K562 (cell line): ENCODE measurements around the gene SPAG16. TPM values are rescaled to one million over a fixed set of nuclear protein-coding genes. Genes with fewer than 3 reads are reported as not detected.

Experiments used
- ATAC-seq: fragments of 200-7000 bp; cut with Tn5 transposase; 3 replicates; pipeline ENCODE4 v1.9.1; 2020; ENCODE audit warnings: moderate library complexity
- BruUV-seq: library from RNA; stranded (reverse); fragments of 400-500 nt; replicated peaks from 2 replicates; lab custom pipeline; 2021; lab: Mats Ljungman, UMichigan
- CTCF ChIA-PET: fragments of 300-600 bp; formaldehyde crosslinking; extraction: SDS; loops from one replicate; lab custom pipeline; 2021; ENCODE audit warnings: low intra/inter-chr PET ratio; lab: Yijun Ruan, JAX
- POLR2A ChIA-PET: fragments of 300-600, 350-650 bp; sonication (Branson Sonifier 250); formaldehyde crosslinking; extraction: SDS; loops from one replicate; lab custom pipeline; 2021; ENCODE audit warnings: antibody characterized with exemption, inconsistent platforms; lab: Yijun Ruan, JAX
- DNase-seq, 4 experiments: peaks; one replicate each; pipeline versions ENCODE4 v3.0.0 to v3.0.0-alpha.2; 2011 to 2018; ENCODE audit warnings: low spot score in 3 of 4, mixed read lengths in 3 of 4; ENCODE audit errors: extremely low read depth in 1 of 4
- FAIRE-seq: peaks from 2 replicates; lab custom pipeline; 2011; peaks lifted over from hg19 to GRCh38; lab: Jason Lieb, UNC
- H2AFZ ChIP-seq: 2 replicates; pipeline ENCODE4 v1.6.0; 2011; ENCODE audit warnings: low read depth, low read length, control low read depth, inconsistent platforms
- H3K27ac ChIP-seq: fragments of 200-600 bp; 3 replicates; pipeline ENCODE4 v1.8.0; 2011; ENCODE audit warnings: low read depth, mild to moderate bottlenecking, control low read depth, inconsistent platforms, low read length, moderate library complexity, mixed read lengths; ENCODE audit errors: extremely low read depth
- H3K27me3 ChIP-seq, 2 experiments: fragments of 300-600 bp in 1 of 2; 2 replicates in 1 of 2; 3 replicates in 1 of 2; pipeline versions ENCODE4 v1.6.0 to v1.8.0; 2011; ENCODE audit warnings: inconsistent platforms in 2 of 2, low read length in 2 of 2, mild to moderate bottlenecking in 1 of 2, mixed read lengths in 1 of 2, moderate library complexity in 1 of 2; ENCODE audit not compliant: control insufficient read depth in 2 of 2, insufficient read depth in 2 of 2
- H3K36me3 ChIP-seq: fragments of 300-600 bp; 3 replicates; pipeline ENCODE4 v1.8.0; 2011; ENCODE audit warnings: mild to moderate bottlenecking, low read length, inconsistent platforms; ENCODE audit not compliant: control insufficient read depth, insufficient read depth
- H3K4me1 ChIP-seq, 2 experiments: fragments of 200-600 bp in 1 of 2; replicated peaks in 1 of 2; 2 replicates in 1 of 2; 3 replicates in 1 of 2; pipeline versions ENCODE4 v1.5.1 to v1.8.0; 2011; ENCODE audit warnings: inconsistent platforms in 2 of 2, low read length in 2 of 2, mild to moderate bottlenecking in 1 of 2, mixed read lengths in 1 of 2, moderate library complexity in 1 of 2; ENCODE audit not compliant: control insufficient read depth in 2 of 2, insufficient read depth in 2 of 2
- H3K4me2 ChIP-seq: 2 replicates; pipeline ENCODE4 v1.6.1; 2011; ENCODE audit warnings: low read length, control low read depth, inconsistent platforms, mixed read lengths; ENCODE audit not compliant: insufficient read depth
- H3K4me3 ChIP-seq: fragments of 200-600 bp; sonication (generic), shearing (Covaris generic); 2 replicates; pipeline ENCODE4 v1.5.1; 2016; ENCODE audit warnings: control low read depth, inconsistent platforms
- H3K79me2 ChIP-seq: fragments of 200-600 bp; 3 replicates; pipeline ENCODE4 v1.8.0; 2011; ENCODE audit warnings: low read length, inconsistent platforms; ENCODE audit not compliant: control insufficient read depth, insufficient read depth
- H3K9ac ChIP-seq, 2 experiments: 2 replicates each; pipeline versions ENCODE4 v1.6.0 to v1.6.1; 2011; ENCODE audit warnings: low read depth in 2 of 2, low read length in 2 of 2, control low read depth in 1 of 2, inconsistent platforms in 1 of 2, mild to moderate bottlenecking in 1 of 2, mixed read lengths in 1 of 2; ENCODE audit not compliant: insufficient read depth in 1 of 2
- H3K9me1 ChIP-seq: one replicate; pipeline ENCODE4 v1.6.0; 2011; ENCODE audit warnings: inconsistent platforms, mild to moderate bottlenecking, low read length, moderate library complexity; ENCODE audit not compliant: control insufficient read depth, insufficient read depth
- H3K9me3 ChIP-seq: replicated peaks from 2 replicates; pipeline ENCODE4 v1.5.1; 2011; ENCODE audit warnings: low read depth, low read length, inconsistent platforms; ENCODE audit not compliant: control insufficient read depth, insufficient read depth
- H4K20me1 ChIP-seq: replicated peaks from 2 replicates; pipeline ENCODE4 v1.6.1; 2011; ENCODE audit warnings: low read length, inconsistent platforms, mixed read lengths; ENCODE audit not compliant: control insufficient read depth, insufficient read depth
- ARNT ChIP-seq, 2 experiments: fragments of 450-650 bp; IDR thresholded peaks; 2 replicates each; pipeline ENCODE4 v1.6.1; 2016; ENCODE audit warnings: mild to moderate bottlenecking in 1 of 2
- C11orf30 ChIP-seq: fragments of 450-650 bp; IDR thresholded peaks from 2 replicates; pipeline ENCODE4 v1.6.1; 2016; ENCODE audit warnings: low read depth, mild to moderate bottlenecking
- NFE2L1 ChIP-seq: fragments of 450-650 bp; IDR thresholded peaks from 2 replicates; pipeline ENCODE4 v1.6.1; 2016; ENCODE audit warnings: missing genetic modification characterization, low read depth, mild to moderate bottlenecking, missing compliant biosample characterization, moderate library complexity, borderline replicate concordance
- SAP30 ChIP-seq: fragments of 200-600 bp; sonication (generic); IDR thresholded peaks from 2 replicates; pipeline ENCODE4 v1.6.1; 2012; ENCODE audit warnings: borderline replicate concordance, low read depth, mild to moderate bottlenecking, moderate library complexity, low read length, control low read depth, inconsistent platforms; ENCODE audit not compliant: insufficient read depth, poor library complexity, severe bottlenecking
- SP2 ChIP-seq: IDR thresholded peaks from 2 replicates; pipeline ENCODE4 v1.6.1; 2011; ENCODE audit warnings: mild to moderate bottlenecking, low read depth, low read length, moderate library complexity; ENCODE audit not compliant: poor library complexity, severe bottlenecking; ENCODE audit errors: extremely low read depth
- SRSF9 ChIP-seq: fragments of 200-400 bp; formaldehyde crosslinking; IDR thresholded peaks from 2 replicates; pipeline ENCODE4 v1.6.1; 2017; ENCODE audit warnings: low read depth, low read length, borderline replicate concordance
- TAF9B ChIP-seq: fragments of 450-650 bp; IDR thresholded peaks from 2 replicates; pipeline ENCODE4 v1.6.1; 2018; ENCODE audit warnings: mild to moderate bottlenecking; ENCODE audit not compliant: partially characterized antibody
- ZNF41 ChIP-seq: fragments of 250-450 bp; sonication (Bioruptor Pico); conservative IDR thresholded peaks from 2 replicates; pipeline ENCODE4 v1.4.0; 2020; ENCODE audit warnings: mild to moderate bottlenecking
- ZNF436 ChIP-seq: fragments of 250-450, 450-650 bp; sonication (Bioruptor Pico); formaldehyde crosslinking; IDR thresholded peaks from 2 replicates; pipeline ENCODE4 v1.7.0; 2020; ENCODE audit warnings: mild to moderate bottlenecking
- ZNF77 ChIP-seq: fragments of 250-450 bp; sonication (Bioruptor Pico); IDR thresholded peaks from 2 replicates; pipeline ENCODE4 v1.5.0; 2020
- ZSCAN32 ChIP-seq: fragments of 450-650 bp; formaldehyde crosslinking; IDR thresholded peaks from 2 replicates; pipeline ENCODE4 v1.4.0; 2020; ENCODE audit warnings: mild to moderate bottlenecking, moderate library complexity
- WGBS: fragments of 100-300 bp; shearing (Covaris generic); methylation state at CpG from one replicate; pipeline ENCODE4 v1.1.6; 2016; ENCODE audit warnings: low coverage, mixed read lengths; ENCODE audit not compliant: insufficient coverage; ENCODE audit errors: missing lambda C conversion rate; 5-methylcytosine and 5-hydroxymethylcytosine counted together
- in situ Hi-C: fragments of 300-500 bp; cut with MboI; formaldehyde crosslinking; loops from 4 replicates; pipeline ENCODE4 v1.15.0; 2018; ENCODE audit warnings: inconsistent platforms, mixed read lengths
- intact Hi-C: fragments of 100-400 bp; cut with micrococcal nuclease; formaldehyde crosslinking; loops from 2 replicates; pipeline ENCODE4 v1.14.2; 2022
- polyA plus RNA-seq, 8 experiments: library from polyadenylated mRNA; depleted of rRNA in 4 of 8; stranded (reverse) in 5 of 8; unstranded in 3 of 8; fragments of >200 nt; fragmentation: Nextera tagmentation in 2 of 8; fragmentation: Illumina TruSeq in 1 of 8; extraction: Ambion mirVana in 2 of 8; extraction: Trizol in 1 of 8; gene quantifications; 2 replicates each; pipeline versions ENCODE4 v1.2.1 to v1.2.3, GENCODE V29; 2011 to 2014; ENCODE audit warnings: inconsistent platforms in 1 of 8, missing spikeins in 1 of 8
- total RNA-seq, 7 experiments: library from RNA; depleted of rRNA in 6 of 7; stranded (reverse); fragments of >200 nt in 6 of 7; fragmentation: Illumina TruSeq in 2 of 7; extraction: Trizol in 2 of 7; gene quantifications; 2 replicates each; pipeline versions ENCODE4 v1.2.1 to v1.2.3, GENCODE V29; 2011 to 2021; ENCODE audit warnings: low replicate concordance in 1 of 7
- TF ChIP-seq, protein P1 (sequence below): fragments of 450-650 bp; IDR thresholded peaks from 2 replicates; pipeline ENCODE4 v1.6.1; 2016; ENCODE audit warnings: antibody characterized with exemption
- TF ChIP-seq, protein P2 (sequence below): fragments of 450-650 bp; IDR thresholded peaks from 2 replicates; pipeline ENCODE4 v1.6.1; 2018; ENCODE audit not compliant: partially characterized antibody
- TF ChIP-seq, protein P3 (sequence below): conservative IDR thresholded peaks from 2 replicates; pipeline ENCODE4 v1.6.1; 2011; ENCODE audit warnings: low read depth, mild to moderate bottlenecking, low read length; ENCODE audit not compliant: control insufficient read depth
- TF ChIP-seq, protein P4 (sequence below): fragments of 250-450 bp; sonication (Bioruptor Pico); IDR thresholded peaks from 2 replicates; pipeline ENCODE4 v1.8.0; 2021; ENCODE audit warnings: mild to moderate bottlenecking, moderate library complexity

The SPAG16 gene
- total and polyA plus RNA-seq, 9 of the 15 experiments (the other 6 are each of a cell fraction or from before 2014, with no cell fraction given), result 0.98 to 5.9 (median 3.5) TPM

DNA sequence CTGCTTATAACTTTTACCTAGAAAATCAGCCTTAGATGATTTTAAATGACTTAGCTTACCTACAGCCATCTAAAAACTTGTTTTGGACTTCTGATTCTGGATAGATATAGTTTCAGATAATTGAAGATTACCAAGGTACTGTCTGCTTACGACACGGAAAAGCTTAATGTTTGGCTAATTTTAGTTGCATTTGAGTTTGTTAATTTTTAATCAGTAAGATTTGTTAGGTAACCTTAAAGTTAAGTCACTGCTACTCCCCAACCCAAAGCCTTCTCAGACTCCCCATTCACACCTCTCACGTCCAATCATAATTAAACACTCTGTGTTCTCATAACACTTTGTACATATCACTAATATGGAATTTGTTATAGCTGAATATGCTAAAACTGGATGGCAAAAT, 936.0 kb downstream of the SPAG16 start:
- no peaks in the 10 kb centered on the region for H3K36me3 ChIP-seq
- no peaks in the 10 kb centered on the region for H3K27me3 ChIP-seq
- no peak overlapping the region for H3K4me2 ChIP-seq
- 0% methylated on average over 3 of the region's 3 CpGs for WGBS
- no peaks in the 10 kb centered on the region for H3K9me1 ChIP-seq
- ChIA-PET POLR2A (no interaction called here), CTCF (no interaction called here)
- H3K9ac ChIP-seq, result no peak overlapping the region
- H4K20me1 ChIP-seq, result no peaks in the 10 kb centered on the region
- intact Hi-C loops (no loop called here), in situ Hi-C loops (loop anchor here (10.0 kb wide), 1 partner anchor 495 kb away; no protein-coding TSS in a partner anchor)
- FAIRE-seq (no peak), ATAC-seq (no peak), DNase-seq (no peak)
- H3K4me1 ChIP-seq, result no peaks in the 10 kb centered on the region
- no peaks in the 10 kb centered on the region for H3K79me2 ChIP-seq
- no peak overlapping the region for H3K4me3 ChIP-seq
- no TSS peak for BruUV-seq
- no peak overlapping the region for H3K27ac ChIP-seq
- no peaks in the 10 kb centered on the region for H3K9me3 ChIP-seq
- no peak overlapping the region for H2AFZ ChIP-seq
- TF ChIP-seq TAF9B (no peak), NFE2L1 (no peak), SRSF9 (no peak), ARNT (IDR thresholded peaks at IDR 0.05) (no peak), ZNF77 (CRISPR knock-in tag) (no peak), ZNF436 (CRISPR knock-in tag) (no peak), ZSCAN32 (CRISPR knock-in tag) (no peak), SAP30 (no peak), SP2 (no peak), ZNF41 (CRISPR knock-in tag) (no peak), C11orf30 (no peak)
- TF ChIP-seq, protein P1, sequence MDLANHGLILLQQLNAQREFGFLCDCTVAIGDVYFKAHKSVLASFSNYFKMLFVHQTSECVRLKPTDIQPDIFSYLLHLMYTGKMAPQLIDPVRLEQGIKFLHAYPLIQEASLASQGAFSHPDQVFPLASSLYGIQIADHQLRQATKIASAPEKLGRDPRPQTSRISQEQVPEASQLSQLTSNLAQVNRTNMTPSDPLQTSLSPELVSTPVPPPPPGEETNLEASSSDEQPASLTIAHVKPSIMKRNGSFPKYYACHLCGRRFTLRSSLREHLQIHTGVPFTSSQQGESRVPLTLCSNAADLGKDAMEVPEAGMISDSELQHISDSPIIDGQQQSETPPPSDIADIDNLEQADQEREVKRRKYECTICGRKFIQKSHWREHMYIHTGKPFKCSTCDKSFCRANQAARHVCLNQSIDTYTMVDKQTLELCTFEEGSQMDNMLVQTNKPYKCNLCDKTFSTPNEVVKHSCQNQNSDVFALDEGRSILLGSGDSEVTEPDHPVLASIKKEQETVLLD, result no peak
- TF ChIP-seq, protein P2, sequence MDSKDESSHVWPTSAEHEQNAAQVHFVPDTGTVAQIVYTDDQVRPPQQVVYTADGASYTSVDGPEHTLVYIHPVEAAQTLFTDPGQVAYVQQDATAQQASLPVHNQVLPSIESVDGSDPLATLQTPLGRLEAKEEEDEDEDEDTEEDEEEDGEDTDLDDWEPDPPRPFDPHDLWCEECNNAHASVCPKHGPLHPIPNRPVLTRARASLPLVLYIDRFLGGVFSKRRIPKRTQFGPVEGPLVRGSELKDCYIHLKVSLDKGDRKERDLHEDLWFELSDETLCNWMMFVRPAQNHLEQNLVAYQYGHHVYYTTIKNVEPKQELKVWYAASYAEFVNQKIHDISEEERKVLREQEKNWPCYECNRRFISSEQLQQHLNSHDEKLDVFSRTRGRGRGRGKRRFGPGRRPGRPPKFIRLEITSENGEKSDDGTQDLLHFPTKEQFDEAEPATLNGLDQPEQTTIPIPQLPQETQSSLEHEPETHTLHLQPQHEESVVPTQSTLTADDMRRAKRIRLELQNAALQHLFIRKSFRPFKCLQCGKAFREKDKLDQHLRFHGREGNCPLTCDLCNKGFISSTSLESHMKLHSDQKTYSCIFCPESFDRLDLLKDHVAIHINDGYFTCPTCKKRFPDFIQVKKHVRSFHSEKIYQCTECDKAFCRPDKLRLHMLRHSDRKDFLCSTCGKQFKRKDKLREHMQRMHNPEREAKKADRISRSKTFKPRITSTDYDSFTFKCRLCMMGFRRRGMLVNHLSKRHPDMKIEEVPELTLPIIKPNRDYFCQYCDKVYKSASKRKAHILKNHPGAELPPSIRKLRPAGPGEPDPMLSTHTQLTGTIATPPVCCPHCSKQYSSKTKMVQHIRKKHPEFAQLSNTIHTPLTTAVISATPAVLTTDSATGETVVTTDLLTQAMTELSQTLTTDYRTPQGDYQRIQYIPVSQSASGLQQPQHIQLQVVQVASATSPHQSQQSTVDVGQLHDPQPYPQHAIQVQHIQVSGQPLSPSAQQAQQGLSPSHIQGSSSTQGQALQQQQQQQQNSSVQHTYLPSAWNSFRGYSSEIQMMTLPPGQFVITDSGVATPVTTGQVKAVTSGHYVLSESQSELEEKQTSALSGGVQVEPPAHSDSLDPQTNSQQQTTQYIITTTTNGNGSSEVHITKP, result no peak
- TF ChIP-seq, protein P3, sequence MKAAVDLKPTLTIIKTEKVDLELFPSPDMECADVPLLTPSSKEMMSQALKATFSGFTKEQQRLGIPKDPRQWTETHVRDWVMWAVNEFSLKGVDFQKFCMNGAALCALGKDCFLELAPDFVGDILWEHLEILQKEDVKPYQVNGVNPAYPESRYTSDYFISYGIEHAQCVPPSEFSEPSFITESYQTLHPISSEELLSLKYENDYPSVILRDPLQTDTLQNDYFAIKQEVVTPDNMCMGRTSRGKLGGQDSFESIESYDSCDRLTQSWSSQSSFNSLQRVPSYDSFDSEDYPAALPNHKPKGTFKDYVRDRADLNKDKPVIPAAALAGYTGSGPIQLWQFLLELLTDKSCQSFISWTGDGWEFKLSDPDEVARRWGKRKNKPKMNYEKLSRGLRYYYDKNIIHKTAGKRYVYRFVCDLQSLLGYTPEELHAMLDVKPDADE, result no peak
- TF ChIP-seq, protein P4, sequence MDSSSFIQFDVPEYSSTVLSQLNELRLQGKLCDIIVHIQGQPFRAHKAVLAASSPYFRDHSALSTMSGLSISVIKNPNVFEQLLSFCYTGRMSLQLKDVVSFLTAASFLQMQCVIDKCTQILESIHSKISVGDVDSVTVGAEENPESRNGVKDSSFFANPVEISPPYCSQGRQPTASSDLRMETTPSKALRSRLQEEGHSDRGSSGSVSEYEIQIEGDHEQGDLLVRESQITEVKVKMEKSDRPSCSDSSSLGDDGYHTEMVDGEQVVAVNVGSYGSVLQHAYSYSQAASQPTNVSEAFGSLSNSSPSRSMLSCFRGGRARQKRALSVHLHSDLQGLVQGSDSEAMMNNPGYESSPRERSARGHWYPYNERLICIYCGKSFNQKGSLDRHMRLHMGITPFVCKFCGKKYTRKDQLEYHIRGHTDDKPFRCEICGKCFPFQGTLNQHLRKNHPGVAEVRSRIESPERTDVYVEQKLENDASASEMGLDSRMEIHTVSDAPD, result no peak
